G401 (cell line): ENCODE measurements around the gene RHEB. TPM values are rescaled to one million over a fixed set of nuclear protein-coding genes. Genes with fewer than 3 reads are reported as not detected.

ENCODE experiments used
- DNase-seq: peaks from one replicate; pipeline ENCODE4 v3.0.0-alpha.2; 2015; ENCODE audit warnings: low spot score
- in situ Hi-C: cut with HindIII; loops from 2 replicates; pipeline ENCODE4 v1.10.0; 2016; ENCODE audit warnings: low sequenced_read_pairs, mixed read lengths
- total RNA-seq: library from RNA; depleted of rRNA; stranded (reverse); fragments of >200 nt; shearing (Covaris generic); gene quantifications from 2 replicates; pipeline ENCODE4 v1.2.3, GENCODE V29; 2014

The RHEB gene
- total RNA-seq, 1 experiment from 2014 or later = 156 TPM

- no peak for DNase-seq
- in situ Hi-C loops = no loop called here
These were observed 81.7 kb downstream of the RHEB start for GRCh38 chr7:151437866-151438516.

DNA sequence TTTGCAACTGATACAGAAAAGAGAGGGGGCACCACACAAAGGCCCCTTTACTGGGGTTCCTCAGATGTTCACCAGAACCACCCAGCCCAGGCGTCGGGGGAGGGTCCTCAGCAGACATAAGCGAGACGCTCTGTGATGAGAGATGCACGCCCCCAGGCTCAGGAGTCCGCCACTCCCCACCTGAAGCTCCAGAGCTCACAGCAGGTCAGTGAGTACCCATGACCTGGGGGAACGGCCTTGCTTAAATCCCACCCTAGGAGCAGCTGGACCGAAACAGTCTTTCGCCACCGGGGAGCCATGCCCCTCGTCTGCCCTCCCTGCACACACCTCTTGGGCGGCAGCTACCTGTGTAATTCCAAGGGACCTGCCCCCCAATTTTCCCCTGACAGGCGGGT, 82.5 kb downstream of the RHEB start:
- in situ Hi-C loops = no loop called here
- DNase-seq = no peak

GRCh38 chr7:151436446-151437158, 83.1 kb downstream of the RHEB start:
- DNase-seq = no peak
- in situ Hi-C loops = no loop called here

DNA sequence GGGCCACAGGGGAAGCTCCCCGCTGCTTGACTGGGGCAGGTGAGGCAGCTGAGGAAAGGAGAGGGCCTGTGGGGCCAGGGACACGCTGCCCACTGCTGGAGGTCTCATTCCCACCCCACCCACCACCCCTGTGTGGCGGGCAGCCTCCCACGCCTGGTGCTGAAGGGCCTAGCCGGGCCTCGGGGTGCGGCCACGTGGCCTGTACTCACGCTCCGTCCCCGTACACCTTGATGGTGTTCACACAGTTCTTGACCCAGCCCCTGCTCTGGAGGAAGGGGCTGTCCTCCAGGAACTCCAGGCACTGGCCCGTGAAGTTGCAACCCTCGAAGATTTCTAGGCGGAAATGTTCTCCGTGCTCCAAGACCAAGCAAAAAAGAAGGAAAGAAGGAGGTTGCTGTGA, 83.7 kb downstream of the RHEB start:
- no peak for DNase-seq
- in situ Hi-C loops = no loop called here

GRCh38 chr7:151435103-151435916, 84.4 kb downstream of the RHEB start:
- in situ Hi-C loops = no loop called here
- DNase-seq = no peak

DNA sequence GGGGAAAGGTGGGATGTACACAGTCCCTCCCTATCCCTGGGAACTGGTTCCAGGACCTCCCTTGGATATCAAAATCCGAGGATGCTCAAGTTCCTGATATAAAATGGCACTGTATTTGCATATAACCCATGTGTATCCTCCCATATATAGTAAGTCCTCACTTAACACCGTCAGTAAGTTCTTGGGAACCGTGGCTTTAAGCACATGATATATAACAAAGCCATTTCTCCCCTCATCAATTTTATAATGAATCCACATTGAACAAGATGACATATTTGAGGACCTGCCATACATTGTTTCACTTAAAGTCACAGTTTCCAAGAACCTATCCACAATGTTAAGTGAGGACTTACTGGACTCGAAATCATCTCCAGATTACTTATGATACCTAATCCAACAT, 85.1 kb downstream of the RHEB start:
- in situ Hi-C loops = no loop called here
- DNase-seq = no peak

GRCh38 chr7:151433721-151434400, 85.8 kb downstream of the RHEB start:
- in situ Hi-C loops = no loop called here
- DNase-seq = no peak

- in situ Hi-C loops = no loop called here
- DNase-seq = no peak
These were observed 86.8 kb downstream of the RHEB start for GRCh38 chr7:151432658-151433521.

DNA sequence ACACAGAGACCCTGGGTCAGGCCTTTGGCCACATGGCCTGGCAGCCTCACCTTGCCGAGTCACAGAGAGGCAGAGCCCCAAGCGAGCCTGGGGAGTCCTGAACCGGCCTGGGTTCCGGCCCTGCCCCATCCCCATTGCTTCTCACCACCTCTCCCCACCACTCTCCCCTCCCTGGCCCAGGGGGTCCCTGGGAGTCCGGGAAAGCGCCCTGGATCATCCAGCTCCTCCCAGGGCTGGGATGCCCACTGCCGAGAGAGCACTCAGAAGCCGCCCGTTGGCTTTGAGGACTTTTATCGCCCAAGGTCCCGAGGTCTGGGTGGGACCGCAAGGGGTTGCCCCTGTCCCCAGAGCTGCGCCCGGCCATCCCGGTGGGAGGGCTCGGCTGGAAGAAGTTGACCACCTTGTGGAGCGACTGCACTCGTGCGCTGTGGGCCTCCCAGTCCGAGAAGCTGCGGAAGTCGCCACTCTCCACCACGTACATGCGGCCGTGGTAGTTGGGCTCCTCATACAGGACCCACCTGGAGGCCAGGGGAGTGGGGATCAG, 87.9 kb downstream of the RHEB start:
- no peak for DNase-seq
- in situ Hi-C loops = no loop called here

- in situ Hi-C loops = no loop called here
- DNase-seq = no peak
These were observed 88.4 kb downstream of the RHEB start for GRCh38 chr7:151431281-151431767.

- DNase-seq = no peak
These were observed 89.1 kb downstream of the RHEB start for GRCh38 chr7:151430391-151431205.

DNA sequence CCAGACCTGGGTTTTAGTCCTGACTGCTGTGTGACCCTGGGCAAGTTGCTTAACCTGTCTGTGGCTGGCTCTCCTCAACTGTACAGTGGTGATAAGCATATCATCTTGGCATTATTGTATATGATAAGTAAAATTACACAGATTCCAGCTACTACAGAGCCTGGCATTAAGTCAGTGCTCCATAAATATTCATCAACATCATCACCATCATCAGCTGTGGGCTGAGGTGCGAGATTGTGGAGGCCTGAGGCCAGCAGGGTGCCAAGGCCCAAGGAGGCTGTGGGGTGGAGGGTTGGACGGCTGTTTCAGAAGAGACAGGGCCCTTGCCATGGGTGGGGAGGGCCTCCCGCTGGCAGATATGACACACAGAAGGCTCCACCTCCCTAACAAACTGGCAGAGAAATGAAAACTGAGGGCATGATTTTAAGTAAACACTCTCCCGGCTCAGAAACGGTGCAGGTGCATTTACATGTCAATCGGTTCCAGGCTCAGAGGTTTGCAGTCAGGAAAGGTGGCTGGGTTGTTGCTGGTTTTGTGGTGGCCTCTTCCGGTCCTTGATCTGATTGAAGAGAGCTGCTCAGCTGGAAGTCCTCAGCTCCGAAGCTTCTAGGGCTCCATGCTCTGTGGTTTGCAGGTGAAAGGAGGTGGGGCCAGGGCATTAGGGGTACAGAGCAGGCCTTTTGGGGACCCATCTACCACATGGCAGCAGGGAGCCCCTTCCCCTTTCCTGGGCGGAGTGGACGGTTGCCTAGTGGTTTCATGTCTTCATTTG, 89.9 kb downstream of the RHEB start:
- no peak for DNase-seq
- in situ Hi-C loops = no loop called here

More at GRCh38 chr7:151430391-151431205, 89.1 kb downstream of the RHEB start:
- in situ Hi-C loops = no loop called here

- in situ Hi-C loops = no loop called here
- DNase-seq = no peak
These were observed 90.5 kb downstream of the RHEB start for GRCh38 chr7:151429237-151429559.

GRCh38 chr7:151428378-151429236, 91.1 kb downstream of the RHEB start:
- in situ Hi-C loops = no loop called here
- DNase-seq = no peak

GRCh38 chr7:151427705-151428377, 91.9 kb downstream of the RHEB start:
- in situ Hi-C loops = no loop called here
- DNase-seq = no peak
